Activated T-helper 1 cell treated with Interleukin-2 at 50 U/mL for 16 hours (primary cell): ENCODE measurements around the gene RPRD1B.

Source experiments
- DNase-seq: peaks from one replicate; pipeline ENCODE4 v3.0.0-alpha.2; 2020; ENCODE audit warnings: low read depth

Gene RPRD1B

GRCh38 chr20:38036366-38036765 lies 2.8 kb downstream of the RPRD1B start:
- no peak for DNase-seq

- DNase-seq, result no peak
These were observed 6.7 kb downstream of the RPRD1B start for GRCh38 chr20:38040276-38040675.

GRCh38 chr20:38043512-38044300 lies 10.2 kb downstream of the RPRD1B start:
- DNase-seq, result no peak

- no peak for DNase-seq
These were observed 11.1 kb downstream of the RPRD1B start for GRCh38 chr20:38044685-38045084.

GRCh38 chr20:38046572-38046971 lies 13.0 kb downstream of the RPRD1B start:
- no peak for DNase-seq

GRCh38 chr20:38049800-38050199 lies 16.3 kb downstream of the RPRD1B start:
- no peak for DNase-seq

GRCh38 chr20:38050686-38051085 lies 17.1 kb downstream of the RPRD1B start:
- no peak for DNase-seq

GRCh38 chr20:38052870-38053269 lies 19.3 kb downstream of the RPRD1B start:
- DNase-seq, result no peak

GRCh38 chr20:38054647-38055046 lies 21.1 kb downstream of the RPRD1B start:
- no peak for DNase-seq

- DNase-seq, result no peak
These were observed 21.7 kb downstream of the RPRD1B start for GRCh38 chr20:38055294-38055693.

GRCh38 chr20:38055848-38056247 lies 22.3 kb downstream of the RPRD1B start:
- no peak for DNase-seq

- peak; percentile 51 for DNase-seq
These were observed 23.9 kb downstream of the RPRD1B start for GRCh38 chr20:38057351-38057972.

GRCh38 chr20:38059832-38060231 lies 26.3 kb downstream of the RPRD1B start:
- no peak for DNase-seq

GRCh38 chr20:38060536-38060935 lies 27.0 kb downstream of the RPRD1B start:
- no peak for DNase-seq

- no peak for DNase-seq
These were observed 27.6 kb downstream of the RPRD1B start for GRCh38 chr20:38061109-38061508.

- no peak for DNase-seq
These were observed 29.3 kb downstream of the RPRD1B start for GRCh38 chr20:38062890-38063289.

- DNase-seq, result no peak
These were observed 30.5 kb downstream of the RPRD1B start for GRCh38 chr20:38063911-38064530.

- no peak for DNase-seq
These were observed 32.3 kb downstream of the RPRD1B start for GRCh38 chr20:38065764-38066375.

GRCh38 chr20:38066969-38067716 lies 33.6 kb downstream of the RPRD1B start:
- no peak for DNase-seq

- no peak for DNase-seq
These were observed 34.3 kb downstream of the RPRD1B start for GRCh38 chr20:38067717-38068365.

- no peak for DNase-seq
These were observed 39.4 kb downstream of the RPRD1B start for GRCh38 chr20:38072898-38073297.
